NCI-H1694 treated with DMSO at 0.1 percent for 48 hours (cell line): ENCODE measurements around the gene RPE65.
"Not testable (repeated sequence)": the region's sequence is repeated elsewhere in the genome, so short reads cannot be mapped to it uniquely, and the experiment has no call there.

ENCODE experiments used
- DNase-seq: peaks from one replicate; lab custom pipeline; 2025; lab: John Stamatoyannopoulos, UW

The RPE65 gene

DNA sequence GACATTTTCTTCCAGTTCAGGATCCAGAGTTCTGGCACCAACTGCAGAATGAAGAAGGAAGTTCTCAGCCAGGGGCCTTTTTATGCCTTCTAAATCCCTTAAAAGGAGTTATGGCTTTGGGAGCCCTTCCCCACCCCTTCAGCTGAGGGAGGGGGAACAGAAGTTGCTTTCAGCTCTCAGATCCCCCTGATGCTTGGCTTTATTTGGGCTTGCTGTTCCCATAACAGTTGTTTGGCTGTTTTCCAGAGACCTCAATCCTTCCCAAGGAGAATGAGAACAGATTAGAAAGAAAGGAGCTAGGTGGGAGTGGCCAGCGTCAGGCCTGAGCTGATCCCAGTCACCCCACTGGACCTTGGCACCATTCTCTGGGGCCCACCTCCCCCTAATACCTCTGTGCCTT, at the start of gene RPE65:
RPE65 (minus strand) TSS at position 54 of the 400 bp plus-strand sequence; CDS start at position 5, 49 bp downstream.
- DNase-seq = no peak

- no peak for DNase-seq
These were observed 47.6 kb upstream of the RPE65 start for GRCh38 chr1:68497358-68497698.

DNA sequence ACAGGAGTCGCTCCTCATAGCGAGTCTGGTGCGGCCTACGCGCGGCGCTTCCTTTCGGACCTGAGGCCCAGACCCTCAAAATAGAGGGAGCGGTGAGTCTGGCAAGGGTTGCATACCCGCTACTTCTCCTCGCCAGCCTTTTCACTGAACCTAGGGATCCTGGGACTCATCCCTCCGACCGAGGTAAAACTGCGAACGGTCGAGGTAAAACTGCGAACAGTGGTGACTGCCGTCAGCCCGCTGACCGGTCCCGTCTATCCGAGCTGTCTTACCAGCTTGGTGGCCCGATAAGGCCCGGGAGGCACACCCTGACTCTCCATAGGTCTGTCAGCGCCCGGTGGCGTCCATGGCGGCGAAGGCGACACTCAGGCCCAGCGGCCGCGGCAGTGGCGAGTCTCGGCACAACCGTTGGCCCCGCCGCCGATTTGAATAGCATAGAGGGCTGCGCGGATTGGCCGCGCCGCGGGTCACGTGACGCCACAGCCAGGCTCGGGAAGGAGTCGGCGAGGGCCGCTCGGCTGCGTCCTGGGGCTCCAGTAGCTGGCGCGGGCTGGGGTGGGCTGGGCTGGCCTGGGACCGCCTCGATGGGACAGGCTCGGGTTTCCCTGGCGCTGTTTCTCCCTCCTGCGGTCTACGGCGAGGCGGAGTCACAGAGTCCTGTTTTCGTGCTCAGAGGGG, 47.1 kb upstream of the RPE65 start, which contains the start of gene DEPDC1:
DEPDC1 (minus strand) TSS at position 403 of the 678 bp plus-strand sequence; CDS start at position 320, 83 bp downstream.
- peak; percentile 84 for DNase-seq

DNA sequence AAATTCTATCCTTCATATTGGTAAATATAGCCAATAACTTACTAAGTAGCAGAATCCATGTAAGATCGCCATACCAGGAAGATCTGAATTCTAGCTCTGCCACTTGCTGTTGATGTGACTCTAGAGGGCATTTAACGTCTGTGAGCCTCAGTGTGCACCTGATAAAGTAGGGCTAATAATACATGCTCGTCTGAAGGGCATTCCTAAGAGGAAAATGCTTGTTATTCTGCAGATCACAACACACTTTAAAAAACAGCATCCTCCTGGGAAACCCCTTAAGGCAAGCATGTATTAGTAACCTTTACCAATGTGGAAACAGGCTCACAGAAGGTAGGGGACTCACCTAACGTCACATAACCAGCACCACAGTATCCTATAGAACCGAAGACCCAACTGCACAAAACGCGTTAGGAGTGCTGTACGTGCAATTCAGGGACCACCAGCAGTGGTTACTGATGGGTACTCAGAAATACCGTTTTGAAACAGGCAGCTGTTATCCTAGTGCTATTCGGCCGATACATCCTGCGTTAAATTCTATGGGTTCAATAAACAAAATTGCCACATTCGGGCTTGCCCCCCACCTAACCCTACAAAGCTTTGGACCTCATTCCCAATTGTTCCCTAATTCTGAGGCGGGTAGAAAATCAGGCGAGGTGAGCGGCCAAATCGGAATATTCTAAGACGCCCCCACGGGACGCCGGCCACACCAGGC, 46.4 kb upstream of the RPE65 start:
- peak; percentile 67 for DNase-seq

DNA sequence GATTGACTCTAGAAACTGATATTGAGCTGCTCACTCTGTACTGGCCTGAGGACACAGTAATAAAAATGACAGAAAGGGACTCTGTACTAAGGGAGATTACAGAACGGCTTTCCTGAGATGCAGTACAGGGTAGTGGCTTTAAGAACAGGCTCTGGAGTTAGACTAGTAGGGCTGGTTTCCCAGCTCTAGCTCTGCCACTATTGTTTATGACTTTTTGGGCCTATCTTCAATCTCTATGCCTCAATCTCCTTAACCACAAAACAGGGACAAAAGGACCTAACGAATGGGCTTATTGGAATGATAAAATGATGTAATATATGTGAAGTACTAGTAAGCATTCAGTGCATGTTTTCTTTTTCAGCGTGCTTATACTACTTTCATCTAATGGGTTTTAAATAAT, 45.8 kb upstream of the RPE65 start:
- DNase-seq = no peak

- no peak for DNase-seq
These were observed 43.4 kb upstream of the RPE65 start for GRCh38 chr1:68493193-68493592.

- DNase-seq = not testable (repeated sequence)
These were observed 42.5 kb upstream of the RPE65 start for GRCh38 chr1:68492255-68492654.

DNA sequence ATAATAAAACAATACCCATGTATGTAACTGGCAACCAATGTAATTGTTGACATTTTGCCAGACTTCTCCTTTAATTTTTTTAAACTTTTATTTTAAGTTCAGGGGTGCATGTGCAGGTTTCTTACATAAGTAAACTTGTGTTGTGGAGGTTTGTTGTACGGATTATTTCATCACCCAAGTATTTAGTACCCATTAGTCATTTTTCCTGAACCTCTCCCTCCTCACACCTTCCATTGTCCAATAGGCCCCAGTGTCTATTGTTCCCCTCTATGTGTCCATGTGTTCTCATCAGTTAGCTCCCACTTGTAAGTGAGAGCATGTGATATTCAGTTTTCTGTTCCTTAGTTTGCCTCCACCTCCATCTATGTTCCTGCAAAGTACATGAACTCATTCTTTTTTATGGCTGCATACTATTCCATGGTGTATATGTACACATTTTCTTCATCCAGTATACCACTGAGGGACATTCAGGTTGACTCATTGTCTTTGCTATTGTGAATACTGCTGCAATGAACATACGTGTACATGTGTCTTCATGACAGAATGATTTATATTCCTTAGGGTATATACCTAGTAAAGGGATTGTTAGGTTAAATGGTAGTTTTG, 40.4 kb upstream of the RPE65 start:
- no peak for DNase-seq

GRCh38 chr1:68485431-68486022, 35.8 kb upstream of the RPE65 start:
- no peak for DNase-seq

GRCh38 chr1:68484618-68485017, 34.9 kb upstream of the RPE65 start:
- no peak for DNase-seq

DNA sequence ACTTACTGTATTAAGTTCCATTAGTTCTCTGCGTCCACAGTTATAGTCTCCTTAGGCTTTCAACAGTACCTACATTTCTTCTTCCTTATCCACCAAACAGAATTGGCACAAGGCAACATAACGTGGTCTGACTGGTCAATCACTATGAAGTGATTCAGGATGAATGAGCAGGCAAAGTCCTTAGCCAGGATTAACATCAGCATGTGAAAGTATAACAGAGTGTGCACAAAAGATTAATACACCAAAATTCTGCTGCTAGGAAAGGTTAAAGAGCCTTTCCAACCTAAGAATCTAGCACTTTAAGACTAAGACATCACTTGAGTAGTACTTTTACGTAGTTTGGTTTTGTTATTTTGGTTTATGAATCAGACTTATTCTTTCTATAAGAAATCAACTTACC, 31.3 kb upstream of the RPE65 start:
- no peak for DNase-seq

DNA sequence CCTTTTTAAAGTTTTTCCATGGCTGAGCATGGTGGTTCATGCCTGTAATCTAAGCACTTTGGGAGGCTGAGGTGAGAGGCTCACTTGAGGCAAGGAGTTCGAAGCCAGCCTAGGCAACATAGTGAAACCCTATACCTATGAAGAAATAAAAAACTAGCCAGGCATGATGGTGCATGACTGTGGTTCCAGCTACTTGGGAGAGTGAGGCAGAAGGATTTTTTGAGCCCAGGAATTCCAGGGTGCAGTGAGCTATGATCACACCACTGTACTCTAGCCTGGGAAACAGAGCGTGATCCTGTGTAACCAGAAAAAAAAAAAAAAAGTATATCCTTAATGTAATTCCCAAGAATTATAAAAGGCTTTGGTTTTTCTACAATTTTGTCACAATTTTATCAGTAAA, 29.7 kb upstream of the RPE65 start:
- no peak for DNase-seq

GRCh38 chr1:68478662-68479061, 28.9 kb upstream of the RPE65 start:
- no peak for DNase-seq

GRCh38 chr1:68476626-68477025, 26.9 kb upstream of the RPE65 start:
- not testable (repeated sequence) for DNase-seq

DNA sequence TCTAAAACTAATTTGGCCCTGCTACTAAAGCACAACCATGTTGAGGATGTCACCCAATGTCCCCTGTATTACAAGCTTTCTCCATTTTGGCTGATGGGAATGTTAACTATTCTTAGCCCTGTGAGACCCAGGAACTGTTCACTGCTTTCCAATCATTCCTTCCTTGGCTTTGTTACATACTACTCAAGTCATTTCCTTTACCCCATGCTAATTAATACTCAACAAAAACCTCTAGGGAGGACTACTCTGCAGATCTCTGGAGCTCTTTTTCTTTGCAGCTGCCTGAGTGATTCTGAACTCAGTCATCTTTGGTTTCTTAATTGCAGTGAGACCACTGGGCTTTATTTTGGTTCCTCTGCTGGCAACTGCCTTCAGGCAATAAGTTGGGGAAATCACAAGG, 23.3 kb upstream of the RPE65 start:
- DNase-seq = no peak

DNA sequence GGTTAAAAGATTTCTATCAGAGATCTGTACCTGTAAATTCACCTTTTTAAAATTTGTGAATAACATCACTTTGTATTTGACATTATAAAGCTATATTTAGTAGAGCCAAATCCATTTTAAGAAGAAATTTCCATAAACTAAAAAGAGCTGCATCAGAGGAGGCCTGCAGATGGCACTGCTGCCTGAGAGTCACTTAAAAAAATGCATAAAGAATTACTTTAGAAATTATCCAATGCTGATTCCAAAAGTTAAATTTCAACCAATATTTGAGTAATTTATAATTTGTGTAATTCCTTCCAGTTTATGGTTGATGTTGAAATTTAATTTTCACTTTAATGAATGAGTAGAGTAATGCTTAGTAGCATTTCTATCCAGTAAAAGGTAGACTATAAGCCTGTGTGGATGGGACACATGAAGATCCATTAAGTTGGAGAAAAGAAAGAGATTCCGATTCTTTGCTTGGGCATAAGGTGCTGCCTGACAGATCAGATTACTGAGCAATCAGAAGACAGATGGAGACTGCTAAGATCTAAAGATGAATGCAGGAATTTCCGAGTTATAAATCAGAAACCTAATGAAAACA, 20.7 kb upstream of the RPE65 start:
- peak; percentile 38 for DNase-seq

DNA sequence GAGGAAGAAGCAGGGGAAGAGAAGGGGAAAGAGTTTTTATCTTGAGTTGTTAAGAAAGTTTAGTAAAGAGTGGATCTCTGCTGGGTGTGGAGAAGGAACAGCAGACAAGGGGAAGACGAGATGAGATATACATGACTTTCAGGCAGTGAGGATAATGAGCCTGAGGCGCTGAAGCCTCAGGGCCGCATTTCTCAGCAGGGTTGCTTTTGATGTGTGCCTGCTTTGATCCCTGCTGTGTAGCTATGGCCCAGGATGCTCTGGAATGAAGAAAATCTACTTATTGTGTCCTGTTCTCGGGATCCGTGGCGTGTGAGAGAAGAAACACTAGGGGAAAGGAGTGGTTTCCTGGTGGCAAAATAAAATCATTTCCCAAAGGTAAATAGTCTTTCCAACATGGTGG, 15.1 kb upstream of the RPE65 start:
- no peak for DNase-seq

- no peak for DNase-seq
These were observed 11.2 kb upstream of the RPE65 start for GRCh38 chr1:68460935-68461334.

- no peak for DNase-seq
These were observed 10.0 kb upstream of the RPE65 start for GRCh38 chr1:68459796-68460195.

- no peak for DNase-seq
These were observed 9.3 kb upstream of the RPE65 start for GRCh38 chr1:68459091-68459490.

DNA sequence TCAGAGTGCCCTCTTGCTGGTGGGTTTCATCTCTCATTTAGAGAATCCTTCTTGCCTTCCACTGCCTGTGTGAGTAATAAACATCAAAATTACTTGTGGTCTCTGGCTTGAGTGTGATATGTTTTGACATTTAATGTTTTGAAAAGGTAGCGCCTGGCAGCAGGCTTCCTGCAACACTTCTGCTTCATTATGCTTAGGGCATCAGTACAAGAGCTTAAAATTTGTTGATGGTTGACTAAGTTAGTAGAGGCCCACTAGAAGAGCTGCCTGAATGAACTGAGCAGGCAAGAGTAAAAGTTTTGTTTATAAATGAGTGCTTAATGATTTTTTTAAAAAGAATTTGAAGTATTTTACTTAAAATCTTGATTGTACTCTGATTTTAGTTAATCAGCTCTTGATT, 6.4 kb upstream of the RPE65 start:
- DNase-seq = no peak

DNA sequence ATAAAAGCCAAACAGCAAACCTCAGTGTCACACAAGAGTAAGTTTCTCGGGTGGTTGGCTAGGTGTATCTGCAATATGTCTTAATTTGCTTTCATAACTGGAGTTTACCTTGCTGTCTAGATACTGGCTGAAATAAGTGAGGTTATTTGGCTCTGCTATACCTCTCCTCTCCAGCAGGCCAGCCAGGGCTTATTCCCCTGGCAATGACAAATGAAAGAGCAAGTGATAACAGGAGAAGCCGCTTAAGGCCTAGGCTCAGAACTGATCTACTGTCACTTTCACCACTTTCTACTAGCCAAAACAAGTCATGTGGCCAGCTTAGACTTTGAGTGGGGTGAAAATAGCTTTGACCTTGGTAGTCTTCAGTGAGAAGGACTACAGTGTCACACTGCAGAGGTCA, 4.8 kb upstream of the RPE65 start:
- DNase-seq = no peak
